ENCODE results near the gene SYNDIG1. TPM values are rescaled to one million over a fixed set of nuclear protein-coding genes. Genes with fewer than 3 reads are reported as not detected.

The SYNDIG1 gene
- total and polyA plus RNA-seq, 4 donors, result 0.20 to 5.0 (median 0.63) TPM

GRCh38 chr20:24547967-24548366 is 78.5 kb downstream of the SYNDIG1 start:
- TF ChIP-seq, protein P1, sequence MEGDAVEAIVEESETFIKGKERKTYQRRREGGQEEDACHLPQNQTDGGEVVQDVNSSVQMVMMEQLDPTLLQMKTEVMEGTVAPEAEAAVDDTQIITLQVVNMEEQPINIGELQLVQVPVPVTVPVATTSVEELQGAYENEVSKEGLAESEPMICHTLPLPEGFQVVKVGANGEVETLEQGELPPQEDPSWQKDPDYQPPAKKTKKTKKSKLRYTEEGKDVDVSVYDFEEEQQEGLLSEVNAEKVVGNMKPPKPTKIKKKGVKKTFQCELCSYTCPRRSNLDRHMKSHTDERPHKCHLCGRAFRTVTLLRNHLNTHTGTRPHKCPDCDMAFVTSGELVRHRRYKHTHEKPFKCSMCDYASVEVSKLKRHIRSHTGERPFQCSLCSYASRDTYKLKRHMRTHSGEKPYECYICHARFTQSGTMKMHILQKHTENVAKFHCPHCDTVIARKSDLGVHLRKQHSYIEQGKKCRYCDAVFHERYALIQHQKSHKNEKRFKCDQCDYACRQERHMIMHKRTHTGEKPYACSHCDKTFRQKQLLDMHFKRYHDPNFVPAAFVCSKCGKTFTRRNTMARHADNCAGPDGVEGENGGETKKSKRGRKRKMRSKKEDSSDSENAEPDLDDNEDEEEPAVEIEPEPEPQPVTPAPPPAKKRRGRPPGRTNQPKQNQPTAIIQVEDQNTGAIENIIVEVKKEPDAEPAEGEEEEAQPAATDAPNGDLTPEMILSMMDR (IDR thresholded peaks at IDR 0.05; ENCODE audit: control extremely low read depth, extremely low read depth), result no peak
- Histone ChIP-seq H3K9me3 (ENCODE audit: control insufficient read depth in 4 of 4, insufficient read depth in 3 of 4, low read length in 3 of 4) (peaks cover 0 to 11% (median 2%) of the 10 kb centered on the region in 4 donors), H3K4me1 (ENCODE audit: control insufficient read depth in 5 of 5, insufficient read depth in 5 of 5, low read length in 5 of 5) (no peaks in the 10 kb centered on the region), H3K27ac (ENCODE audit: low read depth in 1 of 2, low read length in 1 of 2) (no peak overlapping the region), H3K4me3 (no peak overlapping the region), H3K9ac (ENCODE audit: insufficient read depth in 1 of 2, low read length in 2 of 2) (no peak overlapping the region), H3K27me3 (ENCODE audit: control insufficient read depth in 3 of 3, insufficient read depth in 3 of 3, low read length in 2 of 3) (no peaks in the 10 kb centered on the region), H3K36me3 (ENCODE audit: control insufficient read depth in 4 of 4, insufficient read depth in 4 of 4, low read length in 4 of 4) (peaks cover 0 to 4% (median 2%) of the 10 kb centered on the region in 4 donors)
- no peak for ATAC-seq (ENCODE audit: insufficient read depth, low FRiP score)
- 84 to 93% methylated on average over 10 of the region's 10 CpGs for WGBS, 2 donors
- no peak for DNase-seq

GRCh38 chr20:24559114-24559732 is 89.8 kb downstream of the SYNDIG1 start:
- DNase-seq, result no peak
- Histone ChIP-seq H3K9ac (ENCODE audit: insufficient read depth in 1 of 2, low read length in 2 of 2) (no peak overlapping the region), H3K4me1 (ENCODE audit: control insufficient read depth in 5 of 5, insufficient read depth in 5 of 5, low read length in 5 of 5) (no peaks in the 10 kb centered on the region), H3K36me3 (ENCODE audit: control insufficient read depth in 4 of 4, insufficient read depth in 4 of 4, low read length in 4 of 4) (peaks cover 0 to 3% (median under 1%) of the 10 kb centered on the region in 4 donors), H3K27me3 (ENCODE audit: control insufficient read depth in 3 of 3, insufficient read depth in 3 of 3, low read length in 2 of 3) (no peaks in the 10 kb centered on the region), H3K27ac (ENCODE audit: low read depth in 1 of 2, low read length in 1 of 2) (no peak overlapping the region), H3K9me3 (ENCODE audit: control insufficient read depth in 4 of 4, insufficient read depth in 3 of 4, low read length in 3 of 4) (peaks cover 0 to 10% (median 2%) of the 10 kb centered on the region in 4 donors), H3K4me3 (no peak overlapping the region)
- ATAC-seq (ENCODE audit: insufficient read depth, low FRiP score), result no peak
- TF ChIP-seq, protein P1 (IDR thresholded peaks at IDR 0.05; ENCODE audit: control extremely low read depth, extremely low read depth), result no peak
- 77 to 92% methylated on average over 2 of the region's 2 CpGs for WGBS, 2 donors

GRCh38 chr20:24560571-24561491 is 91.4 kb downstream of the SYNDIG1 start:
- TF ChIP-seq, protein P1 (IDR thresholded peaks at IDR 0.05; ENCODE audit: control extremely low read depth, extremely low read depth), result no peak
- Histone ChIP-seq H3K4me3 (no peak overlapping the region), H3K4me1 (ENCODE audit: control insufficient read depth in 5 of 5, insufficient read depth in 5 of 5, low read length in 5 of 5) (no peaks in the 10 kb centered on the region), H3K9ac (ENCODE audit: insufficient read depth in 1 of 2, low read length in 2 of 2) (no peak overlapping the region), H3K27me3 (ENCODE audit: control insufficient read depth in 3 of 3, insufficient read depth in 3 of 3, low read length in 2 of 3) (peaks cover 0 to under 1% (median 0%) of the 10 kb centered on the region in 3 donors), H3K36me3 (ENCODE audit: control insufficient read depth in 4 of 4, insufficient read depth in 4 of 4, low read length in 4 of 4) (peaks cover 0 to 3% (median under 1%) of the 10 kb centered on the region in 4 donors), H3K9me3 (ENCODE audit: control insufficient read depth in 4 of 4, insufficient read depth in 3 of 4, low read length in 3 of 4) (peaks cover 0 to 11% (median 2%) of the 10 kb centered on the region in 4 donors), H3K27ac (ENCODE audit: low read depth in 1 of 2, low read length in 1 of 2) (no peak overlapping the region)
- WGBS, 2 donors, result 74 to 75% methylated on average over 5 of the region's 5 CpGs
- DNase-seq, result no peak
- ATAC-seq (ENCODE audit: insufficient read depth, low FRiP score), result no peak

Data from lung (tissue), 12 donors.